Measurements from ENCODE around the gene VSTM2L. TPM values are rescaled to one million over a fixed set of nuclear protein-coding genes. Genes with fewer than 3 reads are reported as not detected.
"Not testable (repeated sequence)": the region's sequence is repeated elsewhere in the genome, so short reads cannot be mapped to it uniquely, and the experiment has no call there.

Gene VSTM2L, protein sequence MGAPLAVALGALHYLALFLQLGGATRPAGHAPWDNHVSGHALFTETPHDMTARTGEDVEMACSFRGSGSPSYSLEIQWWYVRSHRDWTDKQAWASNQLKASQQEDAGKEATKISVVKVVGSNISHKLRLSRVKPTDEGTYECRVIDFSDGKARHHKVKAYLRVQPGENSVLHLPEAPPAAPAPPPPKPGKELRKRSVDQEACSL
- 7.1 TPM for total RNA-seq

DNA sequence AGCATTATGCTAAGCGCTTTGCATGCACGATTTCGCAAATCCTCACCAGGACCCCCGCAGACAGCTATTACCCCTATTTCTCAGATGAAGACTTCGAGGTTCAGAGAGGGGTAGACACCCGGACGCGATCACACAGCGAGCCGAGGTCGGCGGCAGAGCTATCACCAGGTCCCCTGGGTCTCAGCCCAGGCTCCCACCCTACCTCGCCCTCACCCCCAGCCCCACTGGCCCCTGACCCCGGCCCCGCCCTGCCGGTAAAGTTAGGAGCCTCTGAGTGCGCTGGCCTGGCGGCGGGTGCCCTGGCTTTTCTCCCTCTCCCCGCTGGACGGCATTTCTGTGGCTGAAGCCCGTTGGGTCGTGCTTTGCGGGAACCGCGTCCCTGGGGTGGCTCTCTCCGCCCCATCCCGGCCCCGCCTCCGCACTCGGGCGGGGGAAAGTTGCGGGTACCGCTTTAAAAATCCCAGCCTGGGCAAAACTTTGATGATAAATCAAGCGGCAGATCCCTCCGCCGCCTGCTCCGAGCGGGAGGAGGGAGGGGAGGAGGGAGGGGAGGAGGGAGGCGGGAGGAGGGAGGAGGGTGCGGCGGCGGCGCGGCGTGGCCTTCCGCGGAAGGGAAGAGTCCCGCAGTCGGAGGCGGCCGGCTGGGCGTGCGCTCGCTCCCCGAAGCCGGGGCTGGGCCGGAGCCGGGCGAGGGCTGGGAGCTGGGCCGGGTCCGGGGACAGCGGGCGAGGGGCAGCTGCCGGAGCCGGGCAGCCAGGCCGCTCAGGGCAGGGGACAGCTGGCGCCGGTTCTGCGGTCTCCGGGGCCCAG is at the start of gene VSTM2L:
TSS of gene VSTM2L (plus strand) at position 624 of the 810 bp plus-strand sequence. CDS start 224 bp downstream, outside the sequence.
- DNase-seq (ENCODE audit: low spot score), result peak; percentile 57

DNA sequence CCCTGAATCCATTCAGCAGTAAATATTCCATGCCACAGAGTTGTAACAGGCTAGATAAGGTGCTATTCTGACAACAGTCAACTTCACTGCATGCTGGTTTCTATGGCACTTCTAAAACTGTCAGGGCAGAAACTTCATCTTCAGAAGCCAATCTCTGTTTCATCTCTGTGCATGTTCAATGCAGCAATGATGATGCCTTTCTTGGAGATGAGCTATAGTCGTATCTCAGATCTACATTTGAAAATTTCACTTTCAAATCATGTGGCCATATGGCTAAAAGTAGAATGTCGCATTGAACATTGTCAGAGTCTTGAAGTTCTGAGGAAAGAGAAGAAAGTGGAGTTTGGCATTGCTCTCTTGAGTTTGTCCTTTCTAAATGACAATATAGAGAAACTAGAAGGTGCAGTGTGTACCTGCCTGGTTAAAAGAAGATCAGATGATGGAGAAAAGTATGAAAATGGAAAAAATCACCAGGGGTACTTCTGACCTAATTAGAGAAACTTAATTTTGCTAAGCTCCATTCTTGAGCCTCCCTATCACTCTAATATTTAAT is 49.0 kb upstream of the VSTM2L start:
- no peak for DNase-seq (ENCODE audit: low spot score)

DNA sequence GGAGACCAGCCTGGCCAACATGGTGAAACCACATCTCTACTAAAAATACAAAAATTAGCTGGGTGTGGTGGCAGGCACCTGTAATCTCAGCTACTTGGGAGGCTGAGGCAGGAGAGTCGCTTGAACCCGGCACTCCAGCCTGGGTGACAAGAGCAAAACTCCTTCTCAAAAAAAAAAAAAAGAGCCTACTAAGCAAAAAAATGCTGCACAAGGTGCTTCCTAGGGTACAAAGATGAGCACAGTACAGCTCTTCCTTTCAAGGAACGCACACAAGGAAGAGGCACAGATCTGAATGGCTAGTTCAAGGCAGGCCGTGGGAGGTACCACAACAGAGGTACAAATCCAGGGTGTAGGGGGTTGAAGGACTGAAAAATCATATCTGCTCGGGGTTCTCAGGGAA is 46.9 kb upstream of the VSTM2L start:
- not testable (repeated sequence) for DNase-seq (ENCODE audit: low spot score)

DNA sequence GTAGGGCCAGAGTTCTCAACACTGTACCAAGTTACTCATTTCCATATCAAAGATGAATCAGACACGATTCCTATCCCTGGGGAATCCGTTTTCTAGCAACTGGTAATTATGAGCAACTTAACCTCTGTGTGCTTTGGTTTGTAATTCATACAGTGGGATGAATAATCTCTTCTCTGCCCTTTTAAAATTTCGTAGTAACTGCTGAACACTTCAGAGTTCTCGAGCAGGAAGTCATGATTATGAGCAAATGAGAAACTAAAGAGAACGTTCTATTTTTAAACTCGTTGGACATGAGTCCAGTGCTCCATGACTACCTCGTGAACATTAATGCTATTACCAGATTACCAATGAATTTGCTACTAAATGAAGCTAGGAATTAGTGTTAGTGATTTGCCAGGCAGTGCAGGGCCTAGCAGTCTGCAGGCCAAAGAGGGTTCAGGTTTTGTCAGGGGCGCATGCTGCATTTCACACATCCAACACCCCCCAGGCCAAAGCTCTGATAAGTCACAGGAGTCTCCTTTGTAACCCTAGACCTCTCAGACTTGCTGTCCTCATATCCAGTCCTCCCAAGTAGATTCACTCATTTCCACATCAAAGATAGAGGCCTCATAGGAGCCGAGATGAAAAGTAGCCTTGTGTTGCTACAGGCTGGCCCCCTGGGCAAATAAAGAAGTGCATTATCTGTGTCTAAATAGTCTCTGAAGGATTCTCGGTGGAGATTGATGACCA is 45.8 kb upstream of the VSTM2L start:
- DNase-seq (ENCODE audit: low spot score), result no peak

DNA sequence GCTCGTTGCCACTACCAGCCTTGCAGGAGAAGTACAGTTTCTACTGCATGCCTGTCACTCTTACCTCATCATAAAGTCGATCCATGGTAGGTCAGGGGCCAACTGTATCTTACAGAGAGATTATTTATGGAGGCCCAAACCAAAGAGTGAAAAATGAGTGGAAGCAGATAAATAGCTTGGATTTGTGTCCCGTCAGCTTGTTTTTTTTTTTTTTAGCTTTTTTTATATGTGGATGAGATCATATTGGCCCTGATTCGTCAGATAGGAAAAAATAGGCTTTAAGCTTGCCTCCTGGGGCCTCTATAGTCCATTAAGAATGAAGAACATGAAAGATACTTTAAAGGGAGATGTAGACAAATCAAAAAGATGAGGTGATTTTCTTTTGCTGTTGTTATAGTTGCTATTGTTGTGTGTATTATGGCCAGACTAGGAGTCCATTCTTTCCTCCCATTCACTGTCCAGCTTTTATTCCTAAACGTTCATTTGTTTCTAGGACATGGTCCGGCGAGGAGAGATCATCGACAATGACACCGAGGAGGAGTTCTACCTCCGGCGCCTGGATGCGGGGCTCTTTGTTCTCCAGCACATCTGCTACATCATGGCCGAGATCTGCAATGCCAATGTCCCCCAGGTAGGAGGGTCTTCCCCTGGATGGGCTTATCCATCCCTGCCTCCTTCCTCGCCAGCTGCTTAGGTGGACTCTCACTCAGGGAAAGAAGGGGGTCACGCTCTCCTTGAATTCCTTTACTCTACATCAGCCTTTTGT is 43.3 kb upstream of the VSTM2L start:
- no peak for DNase-seq (ENCODE audit: low spot score)

DNA sequence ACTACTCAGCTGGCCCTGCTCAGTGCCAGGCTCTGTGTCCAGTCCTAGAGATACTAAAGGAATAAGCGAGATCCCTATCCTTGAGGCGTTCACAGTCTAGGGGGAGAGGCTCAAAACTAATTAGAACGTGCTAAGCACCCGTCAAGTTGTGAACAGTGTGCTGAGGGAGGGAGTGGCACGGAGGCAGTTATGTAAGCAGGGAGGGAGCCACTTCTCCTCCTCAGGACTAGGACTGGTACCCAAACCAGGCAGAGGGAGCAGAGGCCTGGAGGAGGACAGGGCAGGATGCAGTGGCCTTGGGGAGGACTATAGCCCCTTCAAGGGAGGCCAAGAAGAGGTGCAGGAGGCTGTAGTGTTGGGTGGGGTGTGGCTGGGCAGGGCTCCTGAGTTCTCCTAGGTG is 39.6 kb upstream of the VSTM2L start:
- DNase-seq (ENCODE audit: low spot score), result no peak

DNA sequence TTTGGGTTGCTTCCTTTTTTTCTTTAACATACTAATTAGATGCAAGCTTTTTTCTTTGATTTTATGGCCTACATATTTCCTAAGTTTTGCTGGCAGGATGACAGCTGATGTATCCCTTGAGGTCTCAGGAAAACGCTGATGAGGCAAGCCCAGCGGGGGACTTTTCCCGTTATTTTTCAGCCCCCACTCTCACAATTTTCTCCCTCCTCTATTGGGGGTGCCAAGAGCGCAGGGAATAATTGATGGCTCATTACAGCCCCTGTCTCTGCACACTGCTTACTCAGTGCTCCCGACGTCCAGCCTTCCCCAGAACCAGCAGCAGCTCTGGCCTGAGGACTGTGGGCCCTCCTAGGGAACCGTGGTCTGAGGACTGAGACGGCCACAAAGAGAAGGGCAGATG is 38.6 kb upstream of the VSTM2L start:
- no peak for DNase-seq (ENCODE audit: low spot score)

DNA sequence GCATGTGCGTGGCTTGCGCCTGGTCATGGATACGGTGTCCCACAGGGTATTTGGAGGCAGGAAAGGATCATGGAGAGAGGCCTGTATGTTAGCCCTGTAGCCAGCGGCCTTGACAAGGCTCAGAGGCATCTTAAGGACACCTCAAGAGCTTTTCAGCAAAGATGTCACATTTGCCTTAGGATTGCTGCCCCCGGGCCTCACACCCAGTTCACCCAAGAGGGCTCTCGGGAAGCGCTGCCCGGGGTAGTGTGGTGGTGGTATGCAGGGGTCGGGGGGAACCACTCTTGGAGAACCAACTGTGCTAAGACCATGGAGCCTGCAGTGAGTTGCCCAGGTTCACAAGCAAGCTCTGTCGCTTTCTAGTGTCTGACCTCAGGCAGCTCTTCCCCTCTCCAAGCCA is 36.9 kb upstream of the VSTM2L start:
- DNase-seq (ENCODE audit: low spot score), result no peak

DNA sequence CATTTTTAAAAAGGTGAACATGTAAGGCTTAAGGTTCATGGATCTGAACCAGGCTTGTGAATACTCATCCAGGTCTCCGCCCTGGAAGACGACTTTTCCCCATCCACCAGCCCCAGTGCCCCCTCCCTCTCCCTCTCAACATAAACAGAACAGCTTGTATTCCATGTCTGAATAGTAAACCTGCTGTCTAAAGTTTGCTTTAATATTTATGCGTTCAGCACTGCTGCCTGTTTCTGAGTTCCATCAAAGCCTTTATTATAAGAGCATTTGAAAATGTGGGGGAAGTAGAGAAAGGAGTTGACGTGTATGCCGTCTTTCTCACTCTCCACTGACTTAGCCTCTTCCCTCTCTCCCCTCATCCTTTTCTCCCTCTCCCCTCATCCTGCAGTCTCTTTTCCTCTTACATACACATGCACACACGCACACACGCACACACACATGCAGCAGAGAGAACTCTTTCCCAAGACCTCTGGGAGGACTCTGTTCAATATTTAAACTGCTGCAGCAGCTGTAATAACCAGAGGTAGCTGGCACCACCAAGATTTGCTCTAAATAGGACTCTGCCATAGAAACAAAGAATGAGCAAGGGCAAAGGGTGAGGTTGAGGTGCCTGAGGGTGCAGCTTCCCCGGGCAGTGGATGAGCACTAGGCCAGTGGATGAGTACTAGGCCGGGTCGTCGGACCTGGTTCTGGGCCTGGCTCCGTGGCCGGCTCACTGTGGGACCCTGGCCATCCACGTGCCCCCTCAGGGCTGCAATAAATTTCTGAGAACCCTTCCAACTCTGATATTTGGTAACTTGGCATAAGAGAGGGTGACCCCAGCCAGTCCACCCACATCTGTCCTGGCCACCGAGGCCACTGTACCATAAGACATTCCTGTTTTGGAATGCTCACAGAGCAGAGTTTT is 35.4 kb upstream of the VSTM2L start:
- DNase-seq (ENCODE audit: low spot score), result no peak

DNA sequence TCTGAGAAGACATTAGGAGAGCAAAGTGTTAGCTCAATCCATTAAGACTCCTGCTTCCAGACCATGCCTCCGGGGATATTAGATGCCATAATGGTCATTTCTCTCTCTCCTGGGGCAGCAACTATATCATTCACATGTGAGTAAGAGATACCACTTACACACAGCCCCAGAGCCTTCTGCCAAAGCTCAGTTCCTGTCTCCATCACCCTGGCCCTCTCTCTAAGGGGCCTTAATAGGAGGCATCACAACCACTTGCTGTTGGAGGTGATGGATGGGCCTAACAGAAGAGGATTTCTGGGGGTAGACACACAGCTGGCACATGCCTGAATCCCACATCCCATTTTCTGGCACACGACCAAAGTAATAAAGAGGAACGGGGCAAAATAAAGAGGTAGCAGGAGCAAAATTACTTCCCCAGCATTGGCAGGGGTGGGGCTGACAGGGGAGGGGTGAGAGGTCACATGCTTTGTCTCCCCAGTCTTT is 34.0 kb upstream of the VSTM2L start:
- DNase-seq (ENCODE audit: low spot score), result no peak

DNA sequence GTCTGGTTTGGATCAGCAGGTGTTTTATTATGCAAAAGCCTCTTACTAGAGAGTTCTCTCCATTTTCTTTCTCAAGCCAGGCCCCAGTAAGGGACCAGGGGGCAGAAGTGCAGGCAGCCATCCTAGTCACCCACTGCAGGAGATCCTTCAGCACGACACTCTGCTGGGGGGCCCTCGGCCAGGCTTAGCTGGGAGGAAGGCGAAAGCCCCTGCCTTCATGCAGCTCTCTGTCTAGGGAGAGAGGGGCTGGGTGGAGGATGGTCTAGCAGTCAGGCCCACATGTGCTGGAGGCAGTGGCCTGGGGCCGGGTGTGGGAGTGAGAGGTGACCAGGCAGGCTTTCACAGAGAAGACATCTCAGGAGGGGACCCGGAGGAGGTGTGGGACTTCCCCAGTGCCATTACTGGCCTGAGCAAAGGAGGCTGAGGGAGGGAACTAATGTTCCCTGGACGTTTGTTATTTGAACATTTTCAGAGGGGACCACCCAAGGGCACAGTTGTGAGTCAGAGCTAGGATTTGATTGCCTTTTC is 33.5 kb upstream of the VSTM2L start:
- DNase-seq (ENCODE audit: low spot score), result no peak

DNA sequence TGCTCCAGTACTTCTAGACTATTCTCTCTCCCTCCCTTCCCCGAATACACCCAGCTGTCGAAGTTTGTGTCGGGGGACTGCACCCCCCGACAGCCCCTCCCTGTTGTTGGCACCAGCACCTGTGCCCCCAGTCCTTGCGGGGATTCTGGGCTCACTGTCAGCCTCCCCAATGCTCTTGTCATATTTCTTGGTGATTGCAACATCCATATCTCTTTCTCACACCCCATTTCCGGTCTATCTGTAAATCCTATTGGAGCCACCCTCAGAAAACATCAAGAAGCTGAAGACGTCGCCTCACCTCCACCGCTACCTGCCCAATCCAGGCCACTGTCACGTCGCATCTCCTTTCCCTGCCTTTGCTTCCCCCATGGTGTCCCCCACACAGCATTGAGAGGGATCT is 32.6 kb upstream of the VSTM2L start:
- no peak for DNase-seq (ENCODE audit: low spot score)

DNA sequence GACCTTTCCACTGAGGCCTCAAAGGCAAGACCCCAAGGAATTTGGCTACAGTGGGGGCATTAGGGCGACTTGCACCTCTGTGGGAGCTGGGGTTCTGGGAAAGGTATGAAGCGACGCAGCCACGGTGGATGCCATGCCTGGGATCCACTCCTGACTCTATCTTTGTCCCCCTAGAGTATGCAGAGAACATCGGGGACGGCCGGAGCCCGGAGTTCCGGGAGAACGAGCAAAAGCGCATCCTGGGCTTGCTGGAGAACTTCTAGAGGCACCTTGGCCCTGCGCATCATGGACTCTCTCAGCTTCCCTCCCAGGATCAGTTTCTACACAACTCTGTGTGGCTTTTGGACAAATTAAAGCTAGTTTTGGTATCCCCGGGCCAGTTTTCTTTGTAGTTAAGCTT is 31.2 kb upstream of the VSTM2L start:
- no peak for DNase-seq (ENCODE audit: low spot score)

DNA sequence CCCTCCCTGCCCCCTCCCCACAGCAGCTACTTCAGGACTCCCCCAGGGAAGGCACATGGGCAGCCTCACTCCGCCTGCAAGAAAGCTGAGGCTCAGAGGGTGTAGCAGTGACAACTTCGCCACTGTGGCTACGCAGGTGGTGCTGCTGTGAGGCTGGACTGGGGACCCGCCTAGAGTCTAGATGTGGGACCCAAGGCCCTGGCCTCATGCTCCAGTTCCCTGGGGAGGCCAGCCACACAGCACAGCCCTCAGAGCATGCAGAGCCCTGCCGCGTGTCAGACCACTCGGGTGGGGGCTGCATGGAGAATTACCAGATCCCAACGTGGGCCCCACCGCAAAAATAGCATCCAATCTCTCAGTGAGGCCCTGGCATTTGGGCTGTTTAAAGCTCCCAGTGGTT is 30.8 kb upstream of the VSTM2L start:
- no peak for DNase-seq (ENCODE audit: low spot score)

DNA sequence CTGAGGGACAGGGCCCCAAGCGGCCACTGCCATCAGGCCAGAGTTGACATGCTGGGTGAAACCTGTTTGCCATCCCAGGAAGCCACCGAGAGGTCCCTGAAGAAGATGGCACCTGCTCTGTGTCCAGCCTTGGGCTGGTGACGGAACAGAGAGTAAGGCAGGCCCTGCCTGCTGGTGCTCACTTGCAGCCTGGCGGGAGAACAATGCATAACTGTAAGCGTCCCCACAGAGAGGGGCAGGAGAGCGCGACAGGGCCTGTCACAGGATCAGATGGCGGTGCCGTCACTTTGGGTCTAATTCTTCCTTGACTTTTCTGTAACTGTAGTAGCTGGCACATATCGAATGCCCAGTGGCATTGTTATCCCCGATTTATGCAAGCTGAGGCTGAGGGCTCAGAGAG is 29.0 kb upstream of the VSTM2L start:
- DNase-seq (ENCODE audit: low spot score), result no peak

DNA sequence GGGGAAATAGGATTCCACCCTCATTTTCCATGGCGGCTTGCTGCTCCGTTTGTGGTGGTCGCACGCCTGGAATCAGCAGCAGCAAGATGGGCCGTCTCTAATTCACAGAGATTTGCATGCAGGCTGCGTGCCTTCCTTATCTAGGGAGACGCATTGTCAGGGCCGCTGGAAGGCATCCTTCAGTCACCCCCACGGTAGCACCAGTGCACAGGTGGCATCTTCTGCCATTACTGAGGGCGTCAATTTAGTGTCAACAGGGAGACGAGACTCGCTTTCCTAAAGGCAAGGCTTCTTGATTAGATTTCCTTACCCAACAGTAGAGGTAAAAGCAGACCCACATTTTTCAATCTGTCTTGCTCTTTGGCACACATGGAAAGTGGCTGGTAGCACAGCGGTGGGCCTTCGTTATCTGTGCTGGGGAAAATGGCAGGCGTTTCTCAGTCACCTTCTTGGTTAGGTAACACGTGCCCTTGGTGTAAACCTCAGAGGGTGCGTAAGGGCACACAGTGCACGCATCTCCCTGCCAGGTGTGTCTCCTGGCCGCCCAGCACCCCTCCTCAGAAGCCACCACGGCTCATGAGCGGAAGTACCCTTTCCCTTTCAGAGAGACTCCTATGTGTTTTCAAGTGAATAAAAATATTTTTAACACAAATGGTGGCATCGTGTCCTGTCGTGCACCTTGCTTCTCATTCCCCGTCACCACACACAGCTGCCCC is 27.3 kb upstream of the VSTM2L start:
- no peak for DNase-seq (ENCODE audit: low spot score)

DNA sequence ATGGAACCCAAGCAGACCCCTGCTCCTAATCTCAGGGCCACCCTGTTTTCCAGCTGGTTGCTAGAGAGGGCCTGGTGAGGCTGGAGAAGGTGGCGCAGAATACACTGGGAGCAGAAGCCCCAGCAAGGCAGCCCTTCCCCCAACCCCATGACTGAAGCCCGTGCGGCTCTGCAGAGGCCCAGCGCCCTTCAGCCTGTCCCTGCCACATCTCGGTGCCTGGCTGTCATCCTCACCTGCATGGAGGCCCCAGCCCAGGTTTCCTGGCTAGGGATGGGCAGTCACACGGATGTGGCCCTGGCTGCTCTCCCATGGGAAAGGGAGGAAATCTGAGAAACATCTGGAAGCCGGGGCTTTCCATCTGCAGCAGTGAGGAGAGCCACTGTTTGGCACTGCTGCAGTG is 26.1 kb upstream of the VSTM2L start:
- no peak for DNase-seq (ENCODE audit: low spot score)

DNA sequence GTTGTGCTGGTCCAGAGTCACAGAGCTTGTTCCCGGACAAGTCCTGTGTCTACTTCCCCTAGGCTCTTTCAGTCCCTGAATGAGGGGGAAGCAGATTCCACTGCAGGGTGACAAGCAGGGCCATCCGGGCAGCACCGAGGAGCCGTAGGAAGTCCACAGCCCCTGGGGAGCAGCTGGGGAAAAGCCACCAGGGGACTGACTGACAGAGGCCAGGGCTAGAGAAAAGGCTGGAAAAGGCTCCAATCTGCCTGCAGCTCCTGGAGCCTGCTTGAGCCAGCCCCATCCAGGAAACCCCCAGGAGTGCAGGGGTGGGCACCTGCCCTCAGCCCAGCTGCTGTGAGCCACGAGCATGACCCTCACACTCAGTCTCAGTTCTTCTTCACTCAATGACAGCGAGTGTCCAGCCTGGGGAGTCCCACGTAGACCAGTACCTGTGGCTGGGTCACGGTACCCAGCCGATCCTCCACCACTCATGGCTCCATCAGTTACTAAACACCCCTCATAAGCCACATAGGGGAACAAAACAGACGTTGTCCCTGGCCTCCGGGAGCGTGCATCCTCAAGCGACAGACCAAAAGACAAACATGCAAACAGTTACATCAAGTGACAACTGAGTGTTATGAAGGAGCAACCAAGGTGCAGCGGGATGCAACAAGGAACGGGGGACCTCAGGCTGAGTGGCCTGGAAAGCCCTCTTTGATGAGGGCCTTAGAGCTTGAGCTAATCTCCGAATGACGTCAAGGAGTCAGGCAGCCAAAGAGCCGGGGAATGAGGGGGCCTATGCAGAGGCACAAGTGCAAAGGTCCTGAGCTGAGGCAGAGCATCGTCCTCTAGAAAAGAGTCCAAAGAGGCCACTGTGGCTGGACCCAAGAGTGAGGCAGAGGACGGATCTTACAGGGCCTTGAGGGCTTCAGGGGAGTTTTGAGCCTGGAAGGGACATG is 24.8 kb upstream of the VSTM2L start:
- DNase-seq (ENCODE audit: low spot score), result no peak

Measured in ureter (tissue), 1 donor.